Panc1 (cell line): Measurements from ENCODE around the gene GAB1. TPM values are rescaled to one million over a fixed set of nuclear protein-coding genes. Genes with fewer than 3 reads are reported as not detected.

Experiments
- ATAC-seq: fragments of 200-7000 bp; cut with Tn5 transposase; 2 replicates; pipeline ENCODE4 v1.9.1; 2020; ENCODE audit warnings: mild to moderate bottlenecking, moderate library complexity
- BruUV-seq: library from RNA; stranded (reverse); fragments of 400-500 nt; replicated peaks from 2 replicates; lab custom pipeline; 2021; lab: Mats Ljungman, UMichigan
- CTCF ChIA-PET: fragments of 300-600 bp; sonication (Branson Sonifier 250); formaldehyde crosslinking; loops from one replicate; lab custom pipeline; 2022; ENCODE audit warnings: antibody characterized with exemption; lab: Charles Lee
- POLR2A ChIA-PET: fragments of 300-600 bp; sonication (Branson Sonifier 250); formaldehyde crosslinking; loops from one replicate; lab custom pipeline; 2022; ENCODE audit warnings: antibody characterized with exemption; lab: Charles Lee
- DNase-seq: peaks from one replicate; pipeline ENCODE4 v3.0.0-alpha.2; 2010; ENCODE audit warnings: low read depth, low spot score
- H3K27ac ChIP-seq: 2 replicates; pipeline ENCODE4 v1.5.1; 2011; ENCODE audit warnings: mild to moderate bottlenecking, low read length, inconsistent platforms
- H3K27me3 ChIP-seq: fragments of 200-500 bp; sonication (Bioruptor generic); 2 replicates; pipeline ENCODE4 v1.6.0; 2014; ENCODE audit warnings: low read length, inconsistent platforms; ENCODE audit not compliant: control insufficient read depth, insufficient read depth
- H3K36me3 ChIP-seq: fragments of 200-500 bp; sonication (Bioruptor generic); 2 replicates; pipeline ENCODE4 v1.5.1; 2014; ENCODE audit warnings: inconsistent platforms, mild to moderate bottlenecking, low read length, moderate library complexity; ENCODE audit not compliant: control insufficient read depth, insufficient read depth
- H3K4me1 ChIP-seq: 2 replicates; pipeline ENCODE4 v1.5.1; 2011; ENCODE audit warnings: inconsistent platforms, mild to moderate bottlenecking, low read length, moderate library complexity; ENCODE audit not compliant: control insufficient read depth, insufficient read depth
- H3K4me3 ChIP-seq, 2 experiments: 2 replicates each; pipeline ENCODE4 v1.5.1; 2011 to 2012; ENCODE audit warnings: low read depth in 2 of 2, low read length in 2 of 2, mild to moderate bottlenecking in 2 of 2, inconsistent platforms in 1 of 2, moderate library complexity in 1 of 2
- H3K9me3 ChIP-seq: fragments of 200-500 bp; sonication (Bioruptor generic); 2 replicates; pipeline ENCODE4 v1.5.1; 2014; ENCODE audit warnings: low read depth, mild to moderate bottlenecking, inconsistent platforms, low read length, moderate library complexity; ENCODE audit not compliant: control insufficient read depth, insufficient read depth
- CTCF ChIP-seq: fragments of 450-650 bp; IDR thresholded peaks from 2 replicates; pipeline ENCODE4 v1.5.1; 2017; ENCODE audit warnings: mild to moderate bottlenecking
- POLR2AphosphoS5 ChIP-seq: IDR thresholded peaks from 2 replicates; pipeline ENCODE4 v1.6.1; 2012; ENCODE audit warnings: mild to moderate bottlenecking, low read depth, low read length, moderate library complexity
- REST ChIP-seq, 2 experiments: IDR thresholded peaks; 2 replicates each; pipeline ENCODE4 v1.6.1; 2011 to 2012; ENCODE audit warnings: low read depth in 2 of 2, control low read depth in 1 of 2, low read length in 1 of 2, mild to moderate bottlenecking in 1 of 2, moderate library complexity in 1 of 2; ENCODE audit not compliant: insufficient read depth in 1 of 2
- SIN3A ChIP-seq: IDR thresholded peaks from 2 replicates; pipeline ENCODE4 v1.6.1; 2012; ENCODE audit warnings: low read depth, mild to moderate bottlenecking, low read length, moderate library complexity, borderline replicate concordance; ENCODE audit not compliant: insufficient read depth
- TCF7L2 ChIP-seq: IDR thresholded peaks from 2 replicates; pipeline ENCODE4 v1.6.1; 2011; ENCODE audit warnings: mild to moderate bottlenecking, low read depth, low read length, inconsistent platforms
- in situ Hi-C: cut with HindIII; loops from 2 replicates; pipeline ENCODE4 v1.10.0; 2016; ENCODE audit warnings: low sequenced_read_pairs, low pct_unique_long_range_greater_than_20kb
- intact Hi-C: fragments of 100-400 bp; cut with micrococcal nuclease; formaldehyde crosslinking; loops from one replicate; pipeline ENCODE4 v1.10.0; 2022; ENCODE audit not compliant: unreplicated experiment
- total RNA-seq: library from RNA; stranded (reverse); gene quantifications from one replicate; pipeline ENCODE4 v1.2.1, GENCODE V29; 2021; ENCODE audit not compliant: unreplicated experiment

Gene GAB1
- total RNA-seq, 1 experiment from 2014 or later: 2.8 TPM

- no peak for ATAC-seq
- H3K27me3 ChIP-seq: no peaks in the 10 kb centered on the region
- DNase-seq: no peak
- POLR2A ChIA-PET: no interaction called here
- no peak overlapping the region for H3K4me3 ChIP-seq
- intact Hi-C loops: no loop called here
- no peak overlapping the region for H3K27ac ChIP-seq
- CTCF ChIA-PET: no interaction called here
- H3K4me1 ChIP-seq: no peaks in the 10 kb centered on the region
- H3K9me3 ChIP-seq: no peaks in the 10 kb centered on the region
- no peaks in the 10 kb centered on the region for H3K36me3 ChIP-seq
- in situ Hi-C loops: no loop called here
- no peak for TF ChIP-seq POLR2AphosphoS5
- no peak for TF ChIP-seq CTCF
- no peak for TF ChIP-seq TCF7L2
- TF ChIP-seq REST (IDR thresholded peaks at IDR 0.05; ENCODE audit: insufficient read depth in 1 of 2, low read depth in 2 of 2, low read length in 1 of 2): no peak
- TF ChIP-seq SIN3A: no peak
- BruUV-seq: no TSS peak
These were observed 16.6 kb upstream of the GAB1 start for GRCh38 chr4:143320113-143320512.

DNA sequence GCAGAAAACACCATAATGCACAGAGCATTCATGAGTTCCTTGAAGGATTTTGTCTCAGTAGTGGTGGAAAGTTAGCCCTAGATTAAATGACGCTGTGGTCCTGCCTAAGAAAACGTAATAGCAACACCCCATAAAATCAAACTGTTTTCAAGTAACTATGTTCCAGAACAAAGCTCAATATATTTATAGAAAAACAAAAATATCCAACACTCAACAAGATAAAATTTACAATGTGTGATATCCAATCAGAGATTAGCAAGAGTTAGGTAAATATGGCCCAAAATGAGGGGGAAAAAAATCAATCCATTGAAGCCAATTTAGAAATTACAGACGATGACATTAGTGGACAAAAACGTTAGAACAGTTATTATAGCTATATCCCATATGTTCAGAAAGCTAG lies 9.9 kb upstream of the GAB1 start:
- TF ChIP-seq TCF7L2: no peak
- TF ChIP-seq REST (IDR thresholded peaks at IDR 0.05; ENCODE audit: insufficient read depth in 1 of 2, low read depth in 2 of 2, low read length in 1 of 2): no peak
- TF ChIP-seq SIN3A: no peak
- TF ChIP-seq POLR2AphosphoS5: no peak
- TF ChIP-seq CTCF: no peak
- no peaks in the 10 kb centered on the region for H3K9me3 ChIP-seq
- BruUV-seq: no TSS peak
- ChIA-PET POLR2A (no interaction called here), CTCF (no interaction called here)
- no peak for DNase-seq
- no peaks in the 10 kb centered on the region for H3K36me3 ChIP-seq
- in situ Hi-C loops: no loop called here
- no peak for ATAC-seq
- intact Hi-C loops: no loop called here
- no peaks in the 10 kb centered on the region for H3K27me3 ChIP-seq
- no peak overlapping the region for H3K27ac ChIP-seq
- no peaks in the 10 kb centered on the region for H3K4me1 ChIP-seq
- H3K4me3 ChIP-seq: no peak overlapping the region
